SU-DHL-6 (cell line): ENCODE results near the gene MMP20.

Experiments used
- CTCF ChIP-seq: fragments of 200-600 bp; sonication (generic); IDR thresholded peaks from one replicate; pipeline ENCODE4 v1.5.1; 2017; ENCODE audit warnings: antibody characterized with exemption, mild to moderate bottlenecking, low read length, moderate library complexity; ENCODE audit not compliant: insufficient read depth, poor library complexity, severe bottlenecking
- EZH2phosphoT487 ChIP-seq: fragments of 200-600 bp; sonication (generic), shearing (Covaris generic); conservative IDR thresholded peaks from 2 replicates; pipeline ENCODE4 v1.6.1; 2018; ENCODE audit warnings: mild to moderate bottlenecking, antibody characterized with exemption, low read length, moderate library complexity, mixed read lengths

GRCh38 chr11:102662607-102663006, 37.5 kb upstream of the MMP20 start:
- TF ChIP-seq CTCF (no peak), EZH2phosphoT487 (no peak)
